Sigmoid colon (tissue), 7 donors: ENCODE results near the gene TTLL8. TPM values are rescaled to one million over a fixed set of nuclear protein-coding genes. Genes with fewer than 3 reads are reported as not detected.

Experiments
- DNase-seq: peaks from one replicate; pipeline ENCODE4 v3.0.0-alpha.2; 2019
- H3K27ac ChIP-seq, 4 donors: fragments of 200-600 bp; sonication (generic); one replicate each; pipeline ENCODE4 v1.5.1; 2016 to 2019; ENCODE audit warnings: mild to moderate bottlenecking in 1 of 4
- H3K27me3 ChIP-seq, 3 donors: fragments of 200-600 bp; sonication (generic); one replicate each; pipeline ENCODE4 v1.5.1; 2019; ENCODE audit warnings: mild to moderate bottlenecking in 1 of 3
- H3K36me3 ChIP-seq, 4 donors: fragments of 200-600 bp; sonication (generic); one replicate each; pipeline ENCODE4 v1.5.1; 2016 to 2019
- H3K4me1 ChIP-seq, 4 donors: fragments of 200-600 bp; sonication (generic); one replicate each; pipeline ENCODE4 v1.5.1; 2017 to 2019
- H3K4me3 ChIP-seq, 4 donors: fragments of 200-600 bp; sonication (generic); one replicate each; pipeline ENCODE4 v1.5.1; 2017 to 2019; ENCODE audit warnings: mild to moderate bottlenecking in 2 of 4, moderate library complexity in 1 of 4
- H3K9me3 ChIP-seq, 4 donors: fragments of 200-600 bp in 3 of 4; sonication (generic) in 3 of 4; one replicate each; pipeline versions ENCODE4 v1.5.1 to v1.6.1; 2013 to 2019
- EP300 ChIP-seq, 4 donors: sonication (generic); formaldehyde crosslinking; IDR thresholded peaks; one replicate each; pipeline ENCODE4 v1.6.1; 2017; ENCODE audit warnings: antibody characterized with exemption in 4 of 4
- POLR2A ChIP-seq, 2 donors: fragments of 450-650 bp; IDR thresholded peaks; one replicate each; pipeline ENCODE4 v1.6.1; 2016; ENCODE audit warnings: antibody characterized with exemption in 2 of 2, mild to moderate bottlenecking in 2 of 2, moderate library complexity in 2 of 2
- POLR2AphosphoS5 ChIP-seq, 4 donors: sonication (generic); formaldehyde crosslinking; IDR thresholded peaks; one replicate each; pipeline ENCODE4 v1.6.1; 2017; ENCODE audit warnings: antibody characterized with exemption in 4 of 4
- WGBS, 2 donors: extraction: QIAGEN DNeasy Blood & Tissue Kit; methylation state at CpG; one replicate each; pipeline ENCODE4 v1.1.7; 2013; 5-methylcytosine and 5-hydroxymethylcytosine counted together
- intact Hi-C: fragments of 100-400 bp; cut with DNase I; formaldehyde crosslinking; loops from one replicate; pipeline ENCODE4 v1.15.1; 2023
- polyA plus RNA-seq, 3 donors: library from polyadenylated mRNA; stranded (reverse); fragments of 200-250 nt; gene quantifications; one replicate each; pipeline ENCODE4 v1.2.3, GENCODE V29; 2013
- total RNA-seq, 4 donors: library from RNA; depleted of rRNA; stranded (reverse); fragments of >200 nt; gene quantifications; one replicate each; pipeline ENCODE4 v1.1.0, GENCODE V29; 2016
- TF ChIP-seq, protein P1 (sequence below), 4 experiments: fragments of 450-650 bp in 3 of 4; fragments of 200-600 bp in 1 of 4; IDR thresholded peaks; one replicate each; pipeline ENCODE4 v1.5.1; 2016 to 2019; ENCODE audit warnings: antibody characterized with exemption in 4 of 4, mild to moderate bottlenecking in 3 of 4, moderate library complexity in 2 of 4
- donor health status: healthy with polysubstance abuse.
- donor health status: Bipolar disorder and iron deficiency.
- donor health status: healthy.

TTLL8 gene
- total and polyA plus RNA-seq, 7 donors: not detected

DNA sequence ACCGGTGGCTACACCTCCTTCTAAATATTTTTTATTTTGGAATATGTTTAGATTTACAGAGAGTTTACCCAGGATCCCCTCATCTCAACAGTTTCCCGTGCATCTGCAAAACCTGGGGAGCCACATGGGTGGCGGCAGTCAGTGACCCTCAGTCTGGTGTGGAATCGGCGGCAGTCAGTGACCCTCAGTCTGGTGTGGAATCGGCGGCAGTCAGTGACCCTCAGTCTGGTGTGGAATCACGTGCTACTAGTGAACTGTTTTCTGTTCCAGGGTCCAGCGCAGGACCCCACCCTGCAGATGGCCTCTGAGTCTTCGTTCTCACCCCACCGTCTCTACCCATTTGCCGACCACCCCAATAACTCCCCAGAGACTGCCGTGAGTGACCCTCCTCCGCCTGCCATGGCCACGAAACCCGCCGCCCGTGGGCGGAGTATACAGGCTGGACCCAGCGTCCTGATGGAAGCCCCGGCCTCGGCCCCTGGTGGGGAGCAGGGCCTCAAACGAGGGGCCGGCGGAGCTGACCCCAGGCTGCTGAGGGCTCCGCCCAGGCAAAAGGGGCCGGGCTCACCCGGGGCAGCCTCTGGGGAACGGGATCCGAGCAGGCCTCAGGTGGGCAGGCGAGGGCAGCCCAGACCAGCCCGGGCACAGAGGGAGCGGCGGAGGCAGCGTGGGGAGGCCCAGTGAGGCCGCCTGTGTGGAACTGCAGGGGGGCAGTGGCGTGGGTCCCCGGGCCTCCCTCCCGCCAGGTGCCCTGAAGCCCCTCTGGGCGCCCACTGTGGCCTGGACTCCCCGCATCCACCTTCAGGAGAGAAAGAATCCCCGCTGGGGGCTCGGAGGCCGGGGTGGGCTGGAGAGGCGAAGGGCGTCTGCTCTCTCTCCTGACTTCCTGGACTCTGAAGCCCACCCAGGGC is 48.1 kb downstream of the TTLL8 start:
- no peaks in the 10 kb centered on the region for H3K36me3 ChIP-seq
- peaks cover 0 to 22% (median 19%) of the 10 kb centered on the region in 4 donors for H3K4me1 ChIP-seq
- H3K27ac ChIP-seq: no peak overlapping the region
- peaks cover 34 to 58% (median 54%) of the 10 kb centered on the region in 3 donors for H3K27me3 ChIP-seq
- no peaks in the 10 kb centered on the region for H3K9me3 ChIP-seq
- intact Hi-C loops: no loop called here
- WGBS, 2 donors: 66 to 67% methylated on average over 46 of the region's 46 CpGs
- TF ChIP-seq, protein P1, sequence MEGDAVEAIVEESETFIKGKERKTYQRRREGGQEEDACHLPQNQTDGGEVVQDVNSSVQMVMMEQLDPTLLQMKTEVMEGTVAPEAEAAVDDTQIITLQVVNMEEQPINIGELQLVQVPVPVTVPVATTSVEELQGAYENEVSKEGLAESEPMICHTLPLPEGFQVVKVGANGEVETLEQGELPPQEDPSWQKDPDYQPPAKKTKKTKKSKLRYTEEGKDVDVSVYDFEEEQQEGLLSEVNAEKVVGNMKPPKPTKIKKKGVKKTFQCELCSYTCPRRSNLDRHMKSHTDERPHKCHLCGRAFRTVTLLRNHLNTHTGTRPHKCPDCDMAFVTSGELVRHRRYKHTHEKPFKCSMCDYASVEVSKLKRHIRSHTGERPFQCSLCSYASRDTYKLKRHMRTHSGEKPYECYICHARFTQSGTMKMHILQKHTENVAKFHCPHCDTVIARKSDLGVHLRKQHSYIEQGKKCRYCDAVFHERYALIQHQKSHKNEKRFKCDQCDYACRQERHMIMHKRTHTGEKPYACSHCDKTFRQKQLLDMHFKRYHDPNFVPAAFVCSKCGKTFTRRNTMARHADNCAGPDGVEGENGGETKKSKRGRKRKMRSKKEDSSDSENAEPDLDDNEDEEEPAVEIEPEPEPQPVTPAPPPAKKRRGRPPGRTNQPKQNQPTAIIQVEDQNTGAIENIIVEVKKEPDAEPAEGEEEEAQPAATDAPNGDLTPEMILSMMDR (IDR thresholded peaks at IDR 0.05): no peak
- TF ChIP-seq POLR2A (IDR thresholded peaks at IDR 0.05): no peak
- no peak for TF ChIP-seq EP300 (IDR thresholded peaks at IDR 0.05)
- no peak for TF ChIP-seq POLR2AphosphoS5 (IDR thresholded peaks at IDR 0.05)
- peak; percentile 61 for DNase-seq
- no peak overlapping the region for H3K4me3 ChIP-seq

DNA sequence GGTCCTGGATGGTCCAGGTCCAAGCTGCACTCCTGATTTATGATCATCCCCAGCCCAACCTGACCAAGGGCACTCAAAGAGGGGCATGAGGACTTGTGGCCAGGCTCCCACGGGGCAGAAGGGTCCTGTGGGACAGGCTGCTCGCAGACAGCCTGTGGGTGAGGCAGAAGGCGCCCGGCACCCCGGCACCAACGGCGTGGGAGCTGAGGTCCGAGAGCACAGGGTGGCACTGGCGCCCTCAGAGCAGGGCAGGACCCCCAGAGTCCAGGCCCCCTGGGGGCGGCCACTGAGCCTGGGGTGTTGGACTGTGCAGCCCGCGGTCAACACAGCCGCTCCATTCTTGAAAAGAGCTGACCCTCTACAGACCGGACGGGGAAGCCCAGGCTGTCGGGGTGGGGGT is 48.8 kb downstream of the TTLL8 start:
- intact Hi-C loops: no loop called here
- H3K9me3 ChIP-seq: no peaks in the 10 kb centered on the region
- DNase-seq: no peak
- H3K4me3 ChIP-seq: no peak overlapping the region
- no peak overlapping the region for H3K27ac ChIP-seq
- 94% methylated on average over 16 of the region's 16 CpGs for WGBS, 2 donors
- peaks cover 0 to 15% (median 11%) of the 10 kb centered on the region in 4 donors for H3K4me1 ChIP-seq
- peaks cover 26 to 50% (median 47%) of the 10 kb centered on the region in 3 donors for H3K27me3 ChIP-seq
- no peaks in the 10 kb centered on the region for H3K36me3 ChIP-seq
- no peak for TF ChIP-seq EP300 (IDR thresholded peaks at IDR 0.05)
- no peak for TF ChIP-seq POLR2A (IDR thresholded peaks at IDR 0.05)
- TF ChIP-seq, protein P1 (IDR thresholded peaks at IDR 0.05): no peak

DNA sequence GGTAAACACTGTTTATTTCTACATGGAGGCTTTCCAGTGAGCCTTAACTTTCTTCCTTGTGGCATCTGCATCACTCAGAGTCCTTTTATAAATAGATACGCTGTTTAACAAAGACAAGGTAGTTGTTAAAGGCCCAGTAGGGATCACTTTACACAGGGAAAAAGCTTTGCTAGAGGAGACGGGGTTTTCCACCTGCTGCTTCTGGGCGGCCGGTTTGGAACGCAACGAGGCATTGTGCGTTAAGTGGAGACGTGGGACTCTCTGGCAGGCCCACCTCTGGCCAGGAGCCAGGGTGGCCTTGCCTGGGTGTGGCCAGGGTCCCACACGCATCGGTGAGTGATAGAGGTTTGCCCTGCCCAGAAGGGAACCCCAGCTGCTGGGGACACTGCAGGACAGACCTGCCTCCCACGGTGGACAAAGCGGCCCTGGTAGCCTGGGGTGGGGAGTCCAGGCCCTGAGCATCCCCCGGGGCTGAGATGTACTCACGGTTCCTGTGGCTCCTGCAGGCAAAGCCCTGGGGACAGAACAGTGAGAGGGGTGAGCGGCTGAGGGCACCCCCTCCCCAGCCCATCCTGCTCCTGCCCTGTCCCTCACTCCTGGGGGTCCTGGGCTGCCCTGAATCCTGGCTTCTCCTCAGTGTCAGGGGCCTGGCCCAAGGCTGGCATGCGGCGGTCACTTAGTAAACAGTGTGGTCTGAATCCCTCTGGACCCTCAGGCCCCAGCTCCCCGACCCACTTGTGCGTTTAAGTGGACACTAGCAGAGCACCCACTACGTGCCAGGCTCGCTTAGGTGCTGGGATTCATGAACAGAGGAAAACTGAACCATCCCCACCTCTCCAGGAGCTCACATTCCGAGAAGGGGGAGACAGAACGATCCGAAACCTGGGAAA is 49.7 kb downstream of the TTLL8 start:
- H3K9me3 ChIP-seq: no peaks in the 10 kb centered on the region
- H3K4me1 ChIP-seq: peaks cover 0 to 13% (median 11%) of the 10 kb centered on the region in 4 donors
- peaks cover 21 to 42% (median 38%) of the 10 kb centered on the region in 3 donors for H3K27me3 ChIP-seq
- DNase-seq: no peak
- H3K36me3 ChIP-seq: no peaks in the 10 kb centered on the region
- WGBS, 2 donors: 66 to 81% methylated on average over 24 of the region's 24 CpGs
- TF ChIP-seq EP300 (IDR thresholded peaks at IDR 0.05) (no peak), POLR2A (IDR thresholded peaks at IDR 0.05) (no peak), POLR2AphosphoS5 (IDR thresholded peaks at IDR 0.05) (no peak)
- TF ChIP-seq, protein P1 (IDR thresholded peaks at IDR 0.05): no peak
- no peak overlapping the region for H3K4me3 ChIP-seq
- intact Hi-C loops: no loop called here
- H3K27ac ChIP-seq: no peak overlapping the region

DNA sequence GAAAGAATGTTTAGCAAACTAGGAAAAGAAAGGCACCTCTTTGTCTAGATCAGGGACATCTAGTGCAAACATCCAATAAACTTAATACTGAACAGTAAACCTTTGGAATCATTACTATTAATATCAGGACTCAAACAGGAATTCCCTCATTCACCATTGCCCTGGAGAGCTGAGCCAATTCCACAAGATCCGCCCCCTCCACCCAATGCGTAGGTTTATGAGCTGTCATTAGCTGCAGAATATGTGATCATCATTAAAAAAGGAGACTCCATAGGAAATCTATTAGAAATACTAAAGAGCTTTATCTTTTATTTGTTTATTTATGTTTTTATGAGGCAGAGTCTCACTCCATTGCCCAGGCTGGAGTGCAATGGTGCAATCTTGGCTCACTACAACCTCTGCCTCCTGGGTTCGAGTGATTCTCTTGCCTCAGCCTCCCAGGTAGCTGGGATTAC is 51.0 kb downstream of the TTLL8 start:
- H3K4me3 ChIP-seq: no peak overlapping the region
- intact Hi-C loops: no loop called here
- DNase-seq: no peak
- TF ChIP-seq EP300 (IDR thresholded peaks at IDR 0.05): no peak
- no peak for TF ChIP-seq POLR2A (IDR thresholded peaks at IDR 0.05)
- no peak for TF ChIP-seq POLR2AphosphoS5 (IDR thresholded peaks at IDR 0.05)
- TF ChIP-seq, protein P1 (IDR thresholded peaks at IDR 0.05): no peak
- WGBS, 2 donors: 44 to 81% methylated on average over 3 of the region's 3 CpGs
- H3K9me3 ChIP-seq: no peaks in the 10 kb centered on the region
- peaks cover 0 to 13% (median 11%) of the 10 kb centered on the region in 4 donors for H3K4me1 ChIP-seq
- H3K27me3 ChIP-seq: peaks cover 17 to 29% (median 25%) of the 10 kb centered on the region in 3 donors
- no peak overlapping the region for H3K27ac ChIP-seq
- H3K36me3 ChIP-seq: no peaks in the 10 kb centered on the region
